Astrocyte (in vitro differentiated cells and primary cell): ENCODE results near the gene VWA5B1.

Experiments
- CTCF ChIP-seq: IDR thresholded peaks from 2 replicates; pipeline ENCODE4 v1.5.1; 2011; ENCODE audit warnings: low read depth, mild to moderate bottlenecking, inconsistent platforms, low read length, moderate library complexity; ENCODE audit not compliant: insufficient read depth
- EZH2 ChIP-seq: IDR thresholded peaks from 2 replicates; pipeline ENCODE4 v1.6.1; 2012; ENCODE audit warnings: mild to moderate bottlenecking, low read length, inconsistent platforms; ENCODE audit not compliant: insufficient read depth

- TF ChIP-seq EZH2, result no peak
- no peak for TF ChIP-seq CTCF
These were observed 8.9 kb upstream of the VWA5B1 start for GRCh38 chr1:20281801-20282200.
